K562 (cell line): ENCODE results near the gene TCIRG1.

Experiments used
- CCAR2 ChIP-seq: fragments of 200-400 bp; formaldehyde crosslinking; IDR thresholded peaks from 2 replicates; pipeline ENCODE4 v1.6.1; 2017; ENCODE audit warnings: mild to moderate bottlenecking, low read depth, low read length
- ETS2 ChIP-seq: IDR thresholded peaks from 2 replicates; pipeline ENCODE4 v1.6.1; 2016; ENCODE audit warnings: borderline replicate concordance, missing genetic modification characterization, mild to moderate bottlenecking, moderate library complexity, missing compliant biosample characterization; ENCODE audit not compliant: poor library complexity, severe bottlenecking
- GATAD2A ChIP-seq: fragments of 450-650 bp; IDR thresholded peaks from 2 replicates; pipeline ENCODE4 v1.6.1; 2017
- JUN ChIP-seq, 2 experiments: sonication (generic) in 1 of 2; formaldehyde crosslinking in 1 of 2; IDR thresholded peaks; 2 replicates each; pipeline versions ENCODE4 v1.6.1 to v1.8.0; 2012 to 2022; ENCODE audit warnings: borderline replicate concordance in 2 of 2, mild to moderate bottlenecking in 2 of 2, improper control_type of control experiment in 1 of 2, low read depth in 1 of 2, low read length in 1 of 2, missing genetic modification reagents in 1 of 2
- NFYB ChIP-seq: IDR thresholded peaks from 2 replicates; pipeline ENCODE4 v1.6.1; 2011; ENCODE audit warnings: mild to moderate bottlenecking, moderate library complexity; ENCODE audit not compliant: insufficient read length; ENCODE audit errors: extremely low read depth
- PHF8 ChIP-seq: fragments of 200-600 bp; sonication (generic); IDR thresholded peaks from 2 replicates; pipeline ENCODE4 v1.6.1; 2012; ENCODE audit warnings: mixed run types, mild to moderate bottlenecking, inconsistent platforms, low read length, moderate library complexity, borderline replicate concordance
- POU5F1 ChIP-seq: fragments of 150-350 bp; IDR thresholded peaks from 2 replicates; pipeline ENCODE4 v1.6.1; 2014; ENCODE audit warnings: borderline replicate concordance, low read length, low read depth, mild to moderate bottlenecking; ENCODE audit not compliant: partially characterized antibody
- TF ChIP-seq, protein P1 (sequence below): fragments of 250-450 bp; sonication (Bioruptor Pico); IDR thresholded peaks from 2 replicates; pipeline ENCODE4 v1.8.0; 2022; ENCODE audit warnings: inconsistent platforms
- TF ChIP-seq, protein P2 (sequence below): fragments of 450-650 bp; conservative IDR thresholded peaks from 2 replicates; pipeline ENCODE4 v1.6.1; 2016; ENCODE audit warnings: missing genetic modification characterization, low read depth, mild to moderate bottlenecking, missing compliant biosample characterization, moderate library complexity
- TF ChIP-seq, protein P3 (sequence below), 3 experiments: IDR thresholded peaks in 2 of 3; conservative IDR thresholded peaks in 1 of 3; 2 replicates each; pipeline ENCODE4 v1.5.1; 2011 to 2012; ENCODE audit warnings: low read length in 3 of 3, mild to moderate bottlenecking in 3 of 3, control low read depth in 2 of 3, improper control_type of control experiment in 1 of 3, inconsistent platforms in 1 of 3, low read depth in 1 of 3, mixed read lengths in 1 of 3, moderate library complexity in 1 of 3; ENCODE audit not compliant: insufficient read depth in 2 of 3
- TF ChIP-seq, protein P4 (sequence below): fragments of 450-650 bp; formaldehyde crosslinking; IDR thresholded peaks from 2 replicates; pipeline ENCODE4 v1.4.0; 2020; ENCODE audit warnings: mild to moderate bottlenecking, moderate library complexity

DNA sequence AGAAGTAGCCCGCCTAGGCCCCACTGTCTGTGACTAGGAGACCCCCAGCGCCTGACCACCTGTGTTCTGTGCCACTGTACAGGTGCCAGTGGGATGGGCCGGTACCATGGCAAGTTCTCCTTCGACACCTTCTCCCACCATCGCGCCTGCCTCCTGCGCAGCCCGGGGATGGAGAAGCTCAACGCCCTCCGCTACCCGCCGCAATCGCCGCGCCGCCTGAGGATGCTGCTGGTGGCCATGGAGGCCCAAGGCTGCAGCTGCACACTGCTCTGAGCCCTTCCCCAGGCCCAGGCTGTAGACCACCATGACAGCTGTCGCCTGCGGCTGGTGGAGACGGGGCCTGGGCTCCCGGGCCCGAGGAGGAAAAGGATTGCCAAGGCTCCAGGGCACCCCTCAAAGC, 11.2 kb upstream of the TCIRG1 start:
- TF ChIP-seq PHF8, result no peak
- TF ChIP-seq GATAD2A, result no peak
- no peak for TF ChIP-seq POU5F1
- no peak for TF ChIP-seq ETS2 (tag)
- TF ChIP-seq, protein P1, sequence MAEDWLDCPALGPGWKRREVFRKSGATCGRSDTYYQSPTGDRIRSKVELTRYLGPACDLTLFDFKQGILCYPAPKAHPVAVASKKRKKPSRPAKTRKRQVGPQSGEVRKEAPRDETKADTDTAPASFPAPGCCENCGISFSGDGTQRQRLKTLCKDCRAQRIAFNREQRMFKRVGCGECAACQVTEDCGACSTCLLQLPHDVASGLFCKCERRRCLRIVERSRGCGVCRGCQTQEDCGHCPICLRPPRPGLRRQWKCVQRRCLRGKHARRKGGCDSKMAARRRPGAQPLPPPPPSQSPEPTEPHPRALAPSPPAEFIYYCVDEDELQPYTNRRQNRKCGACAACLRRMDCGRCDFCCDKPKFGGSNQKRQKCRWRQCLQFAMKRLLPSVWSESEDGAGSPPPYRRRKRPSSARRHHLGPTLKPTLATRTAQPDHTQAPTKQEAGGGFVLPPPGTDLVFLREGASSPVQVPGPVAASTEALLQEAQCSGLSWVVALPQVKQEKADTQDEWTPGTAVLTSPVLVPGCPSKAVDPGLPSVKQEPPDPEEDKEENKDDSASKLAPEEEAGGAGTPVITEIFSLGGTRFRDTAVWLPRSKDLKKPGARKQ (CRISPR knock-in tag), result no peak
- TF ChIP-seq NFYB, result no peak
- TF ChIP-seq, protein P2, sequence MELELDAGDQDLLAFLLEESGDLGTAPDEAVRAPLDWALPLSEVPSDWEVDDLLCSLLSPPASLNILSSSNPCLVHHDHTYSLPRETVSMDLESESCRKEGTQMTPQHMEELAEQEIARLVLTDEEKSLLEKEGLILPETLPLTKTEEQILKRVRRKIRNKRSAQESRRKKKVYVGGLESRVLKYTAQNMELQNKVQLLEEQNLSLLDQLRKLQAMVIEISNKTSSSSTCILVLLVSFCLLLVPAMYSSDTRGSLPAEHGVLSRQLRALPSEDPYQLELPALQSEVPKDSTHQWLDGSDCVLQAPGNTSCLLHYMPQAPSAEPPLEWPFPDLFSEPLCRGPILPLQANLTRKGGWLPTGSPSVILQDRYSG, result no peak
- TF ChIP-seq, protein P3, sequence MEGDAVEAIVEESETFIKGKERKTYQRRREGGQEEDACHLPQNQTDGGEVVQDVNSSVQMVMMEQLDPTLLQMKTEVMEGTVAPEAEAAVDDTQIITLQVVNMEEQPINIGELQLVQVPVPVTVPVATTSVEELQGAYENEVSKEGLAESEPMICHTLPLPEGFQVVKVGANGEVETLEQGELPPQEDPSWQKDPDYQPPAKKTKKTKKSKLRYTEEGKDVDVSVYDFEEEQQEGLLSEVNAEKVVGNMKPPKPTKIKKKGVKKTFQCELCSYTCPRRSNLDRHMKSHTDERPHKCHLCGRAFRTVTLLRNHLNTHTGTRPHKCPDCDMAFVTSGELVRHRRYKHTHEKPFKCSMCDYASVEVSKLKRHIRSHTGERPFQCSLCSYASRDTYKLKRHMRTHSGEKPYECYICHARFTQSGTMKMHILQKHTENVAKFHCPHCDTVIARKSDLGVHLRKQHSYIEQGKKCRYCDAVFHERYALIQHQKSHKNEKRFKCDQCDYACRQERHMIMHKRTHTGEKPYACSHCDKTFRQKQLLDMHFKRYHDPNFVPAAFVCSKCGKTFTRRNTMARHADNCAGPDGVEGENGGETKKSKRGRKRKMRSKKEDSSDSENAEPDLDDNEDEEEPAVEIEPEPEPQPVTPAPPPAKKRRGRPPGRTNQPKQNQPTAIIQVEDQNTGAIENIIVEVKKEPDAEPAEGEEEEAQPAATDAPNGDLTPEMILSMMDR (IDR thresholded peaks at IDR 0.05 in 2 of 3, conservative IDR thresholded peaks at IDR 0.05 in 1 of 3; ENCODE audit: insufficient read depth in 2 of 3, low read depth in 1 of 3, low read length in 3 of 3), result no peak
- TF ChIP-seq JUN (IDR thresholded peaks at IDR 0.05; ENCODE audit: borderline replicate concordance, low read depth, low read length), result no peak
- no peak for TF ChIP-seq JUN (CRISPR knock-in tag; IDR thresholded peaks at IDR 0.05; ENCODE audit: borderline replicate concordance)
- TF ChIP-seq, protein P4, sequence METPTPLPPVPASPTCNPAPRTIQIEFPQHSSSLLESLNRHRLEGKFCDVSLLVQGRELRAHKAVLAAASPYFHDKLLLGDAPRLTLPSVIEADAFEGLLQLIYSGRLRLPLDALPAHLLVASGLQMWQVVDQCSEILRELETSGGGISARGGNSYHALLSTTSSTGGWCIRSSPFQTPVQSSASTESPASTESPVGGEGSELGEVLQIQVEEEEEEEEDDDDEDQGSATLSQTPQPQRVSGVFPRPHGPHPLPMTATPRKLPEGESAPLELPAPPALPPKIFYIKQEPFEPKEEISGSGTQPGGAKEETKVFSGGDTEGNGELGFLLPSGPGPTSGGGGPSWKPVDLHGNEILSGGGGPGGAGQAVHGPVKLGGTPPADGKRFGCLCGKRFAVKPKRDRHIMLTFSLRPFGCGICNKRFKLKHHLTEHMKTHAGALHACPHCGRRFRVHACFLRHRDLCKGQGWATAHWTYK, result no peak
- no peak for TF ChIP-seq CCAR2
